GM21367 (cell line): Measurements from ENCODE around the gene SLC6A13.
"Not testable (repeated sequence)": the region's sequence is repeated elsewhere in the genome, so short reads cannot be mapped to it uniquely, and the experiment has no call there.

ENCODE experiments used
- ATAC-seq: cut with Tn5 transposase; IDR thresholded peaks from one replicate; pipeline ENCODE4 v1.9.1; 2021; ENCODE audit not compliant: unreplicated experiment

The SLC6A13 gene

GRCh38 chr12:217029-217428 is 45.6 kb downstream of the SLC6A13 start:
- not testable (repeated sequence) for ATAC-seq

- ATAC-seq = no peak
Measured at GRCh38 chr12:215116-215515, 47.5 kb downstream of the SLC6A13 start.

- ATAC-seq = no peak
Measured at GRCh38 chr12:214003-214741, 48.5 kb downstream of the SLC6A13 start, which contains the start of gene SLC6A12. Gene SLC6A12 (minus strand): TSS chr12:214157. CDS start chr12:209986, 4,171 bp downstream.

- no peak for ATAC-seq
Measured at GRCh38 chr12:213527-213932, 49.1 kb downstream of the SLC6A13 start.

- no peak for ATAC-seq
Measured at GRCh38 chr12:212715-213526, 49.7 kb downstream of the SLC6A13 start.

- ATAC-seq = no peak
Measured at GRCh38 chr12:212415-212714, 50.3 kb downstream of the SLC6A13 start.

GRCh38 chr12:211639-212414 is 50.8 kb downstream of the SLC6A13 start:
- no peak for ATAC-seq

- no peak for ATAC-seq
Measured at GRCh38 chr12:211142-211465, 51.5 kb downstream of the SLC6A13 start.

GRCh38 chr12:210277-211141 is 52.1 kb downstream of the SLC6A13 start:
- no peak for ATAC-seq

GRCh38 chr12:209851-210250 is 52.8 kb downstream of the SLC6A13 start:
- no peak for ATAC-seq

GRCh38 chr12:209246-209645 is 53.4 kb downstream of the SLC6A13 start:
- no peak for ATAC-seq

- ATAC-seq = no peak
Measured at GRCh38 chr12:208813-209212, 53.8 kb downstream of the SLC6A13 start.

- ATAC-seq = no peak
Measured at GRCh38 chr12:207804-208203, 54.8 kb downstream of the SLC6A13 start.

- ATAC-seq = no peak
Measured at GRCh38 chr12:206746-207440, 55.7 kb downstream of the SLC6A13 start.

- ATAC-seq = no peak
Measured at GRCh38 chr12:205026-205425, 57.6 kb downstream of the SLC6A13 start.

GRCh38 chr12:204261-204678 is 58.4 kb downstream of the SLC6A13 start:
- no peak for ATAC-seq

GRCh38 chr12:203462-204260 is 59.0 kb downstream of the SLC6A13 start:
- ATAC-seq = no peak

- ATAC-seq = no peak
Measured at GRCh38 chr12:203074-203461, 59.6 kb downstream of the SLC6A13 start.

- no peak for ATAC-seq
Measured at GRCh38 chr12:202081-202731, 60.4 kb downstream of the SLC6A13 start.
